ENCODE data around the gene TANGO6.
A peak's percentile ranks its signal among the peaks of the same experiment; 100 is the strongest.
"Not testable (repeated sequence)": the region's sequence is repeated elsewhere in the genome, so short reads cannot be mapped to it uniquely, and the experiment has no call there.

Gene TANGO6

DNA sequence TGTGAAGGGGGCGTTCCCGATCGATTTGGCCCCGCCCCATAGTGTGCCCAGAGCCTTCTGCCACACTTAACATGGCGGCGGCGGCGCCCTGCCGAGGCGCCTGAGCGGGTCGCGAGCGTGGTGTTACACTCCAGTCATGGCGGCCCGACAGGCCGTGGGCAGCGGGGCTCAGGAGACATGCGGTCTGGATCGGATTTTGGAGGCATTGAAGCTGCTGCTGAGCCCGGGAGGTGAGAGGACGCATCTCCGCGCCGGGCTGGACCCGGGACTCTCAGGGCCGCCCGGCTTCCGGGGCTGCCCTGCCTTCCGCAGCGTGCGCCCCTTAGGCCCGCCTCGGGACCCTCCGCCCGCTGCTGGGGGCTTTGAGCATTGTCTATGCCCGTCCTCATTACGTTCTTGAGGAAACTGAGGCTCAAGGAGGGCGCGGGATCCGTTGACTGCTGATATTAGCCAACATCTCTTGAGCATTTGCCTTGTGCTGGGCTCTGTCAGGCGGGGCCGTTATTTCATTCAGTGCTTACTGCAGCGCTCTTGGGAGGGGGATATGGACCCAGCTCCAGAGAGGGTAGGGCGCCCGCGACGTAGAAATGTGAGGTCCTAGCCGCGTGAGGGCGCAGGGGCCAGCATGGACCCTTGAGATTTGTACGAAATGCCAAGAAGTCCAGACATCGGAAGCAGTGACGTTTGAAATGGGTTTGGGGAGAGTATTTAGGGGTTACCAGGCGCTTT lies at the start of gene TANGO6:
Gene TANGO6, plus strand, starts transcription at position 50 of the 729 bp plus-strand sequence. Its CDS starts 87 bp downstream, at position 137.
- peak; percentile 49 for DNase-seq

DNA sequence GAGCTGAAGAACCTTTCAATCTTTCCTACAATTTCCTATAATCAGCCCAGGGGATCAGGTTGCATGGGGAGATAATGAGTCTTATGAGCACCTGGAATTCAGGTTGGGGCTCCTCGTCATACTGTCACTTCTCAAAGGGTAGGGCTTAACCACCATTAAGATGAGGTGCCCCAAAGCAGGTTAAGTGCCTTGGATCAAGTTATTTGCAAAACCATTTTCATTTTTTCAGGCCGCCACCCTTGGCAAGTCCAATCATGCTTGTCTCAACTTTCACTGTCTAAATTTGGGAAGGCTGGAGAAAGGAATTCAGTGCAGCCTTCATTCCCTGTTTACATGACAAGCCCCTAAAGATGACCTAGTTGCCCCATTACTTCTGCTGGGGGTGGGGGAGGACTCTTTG lies 44.9 kb upstream of the TANGO6 start:
- DNase-seq: peak; percentile 45

DNA sequence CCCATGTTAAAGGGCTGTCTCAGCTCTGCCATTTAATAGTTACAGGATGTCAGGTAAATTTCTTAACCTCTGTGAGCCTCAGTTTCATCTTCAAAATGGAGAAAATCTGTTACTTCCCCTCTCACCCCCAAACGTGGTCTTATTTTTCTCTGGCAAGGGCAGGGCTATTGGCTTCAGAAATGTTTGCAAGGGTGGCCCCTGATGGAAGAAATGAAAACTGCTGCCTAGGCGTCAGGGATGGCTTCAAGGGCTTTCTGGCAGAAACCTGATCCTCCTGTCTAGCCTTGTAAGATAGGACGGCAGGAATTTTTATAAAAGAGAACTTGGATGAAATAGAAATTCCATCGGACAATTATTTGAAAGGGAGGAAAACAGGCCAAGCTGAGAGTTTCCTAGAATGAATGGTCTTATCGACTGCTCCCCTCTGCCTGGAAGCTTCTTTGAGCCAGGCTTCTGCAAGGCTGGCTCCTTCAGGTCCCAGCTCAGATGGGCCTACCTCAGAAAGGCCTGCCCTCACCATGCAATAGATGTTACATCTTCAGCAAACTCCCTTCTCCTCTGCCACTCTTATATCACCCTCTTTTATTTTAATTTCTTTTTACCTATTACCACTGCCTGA lies 43.0 kb upstream of the TANGO6 start:
- DNase-seq: peak; percentile 49

DNA sequence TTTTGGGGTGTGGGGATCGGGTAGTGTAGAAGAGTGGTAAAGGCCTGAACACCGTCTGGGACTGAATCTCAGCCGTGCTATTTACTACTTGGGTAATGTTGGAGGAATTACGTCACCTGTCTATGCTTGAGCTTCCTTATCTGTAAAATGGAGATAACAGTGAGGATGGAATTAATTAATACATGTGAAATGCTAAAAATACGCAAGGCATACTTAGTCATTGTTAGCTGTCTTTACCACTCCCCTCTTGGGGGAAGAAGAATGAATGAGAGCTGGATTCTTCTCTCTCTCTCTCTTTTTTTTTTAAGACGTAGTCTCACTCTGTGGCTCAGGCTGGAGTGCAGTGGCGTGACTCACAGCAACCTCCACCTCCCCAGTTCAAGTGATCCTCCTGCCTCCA lies 41.1 kb upstream of the TANGO6 start:
- no peak for DNase-seq

DNA sequence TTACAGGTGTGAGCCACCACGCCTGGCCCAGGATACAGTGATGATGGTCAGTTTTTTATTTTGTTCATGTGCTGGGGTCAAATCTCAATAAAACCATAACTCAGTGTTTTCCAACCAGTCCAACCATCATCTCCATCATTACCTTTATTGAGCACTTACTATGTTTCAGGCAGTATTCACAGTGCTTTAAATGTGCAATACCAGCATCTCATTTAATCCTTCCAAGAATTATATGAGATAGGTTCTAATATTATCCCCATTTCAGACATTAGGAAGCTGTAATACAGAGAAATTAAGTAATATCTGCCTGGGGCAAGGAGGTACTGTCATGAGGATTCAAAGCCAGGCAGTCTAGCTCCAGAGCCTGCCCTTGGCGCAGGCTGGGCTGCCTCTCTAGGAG lies 36.9 kb upstream of the TANGO6 start:
- no peak for DNase-seq

DNA sequence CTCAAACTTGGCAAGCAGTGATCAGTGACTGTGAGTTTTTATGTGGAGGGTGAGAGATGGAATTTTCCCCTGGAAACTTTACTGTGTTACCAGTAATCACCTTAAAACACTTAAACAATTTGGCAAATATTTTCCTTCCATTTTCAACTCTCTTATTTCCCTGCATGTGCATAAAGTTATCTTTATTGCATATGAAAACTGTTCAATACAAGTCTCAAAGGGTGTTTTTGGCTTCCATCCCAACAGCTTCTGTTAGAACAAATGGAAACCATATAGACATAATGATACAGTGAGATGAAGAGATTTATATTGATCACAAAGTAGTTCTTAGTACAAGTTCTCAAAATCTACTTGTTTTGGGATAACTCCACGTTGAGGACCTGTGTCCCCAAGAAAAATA lies 36.4 kb upstream of the TANGO6 start:
- DNase-seq: no peak

DNA sequence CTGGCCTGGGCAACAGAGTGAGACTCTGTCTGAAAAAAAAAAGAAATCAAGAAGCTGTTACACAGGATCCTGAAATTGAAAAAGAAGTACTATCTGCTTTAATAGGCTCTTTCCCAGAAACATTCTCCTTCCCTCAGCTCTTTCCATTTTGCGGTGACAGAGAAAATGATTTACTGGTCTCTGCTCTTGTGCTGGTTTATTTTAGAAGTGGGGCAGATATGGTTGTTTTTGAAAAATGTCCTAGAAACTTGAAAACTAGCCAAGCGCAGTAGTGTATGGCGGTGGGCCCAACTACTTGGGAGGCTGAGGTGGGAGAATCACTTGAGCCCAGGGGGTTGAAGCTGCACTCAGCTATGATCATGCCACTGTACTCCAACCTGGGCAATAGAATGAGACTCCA lies 28.8 kb upstream of the TANGO6 start:
- DNase-seq: no peak

DNA sequence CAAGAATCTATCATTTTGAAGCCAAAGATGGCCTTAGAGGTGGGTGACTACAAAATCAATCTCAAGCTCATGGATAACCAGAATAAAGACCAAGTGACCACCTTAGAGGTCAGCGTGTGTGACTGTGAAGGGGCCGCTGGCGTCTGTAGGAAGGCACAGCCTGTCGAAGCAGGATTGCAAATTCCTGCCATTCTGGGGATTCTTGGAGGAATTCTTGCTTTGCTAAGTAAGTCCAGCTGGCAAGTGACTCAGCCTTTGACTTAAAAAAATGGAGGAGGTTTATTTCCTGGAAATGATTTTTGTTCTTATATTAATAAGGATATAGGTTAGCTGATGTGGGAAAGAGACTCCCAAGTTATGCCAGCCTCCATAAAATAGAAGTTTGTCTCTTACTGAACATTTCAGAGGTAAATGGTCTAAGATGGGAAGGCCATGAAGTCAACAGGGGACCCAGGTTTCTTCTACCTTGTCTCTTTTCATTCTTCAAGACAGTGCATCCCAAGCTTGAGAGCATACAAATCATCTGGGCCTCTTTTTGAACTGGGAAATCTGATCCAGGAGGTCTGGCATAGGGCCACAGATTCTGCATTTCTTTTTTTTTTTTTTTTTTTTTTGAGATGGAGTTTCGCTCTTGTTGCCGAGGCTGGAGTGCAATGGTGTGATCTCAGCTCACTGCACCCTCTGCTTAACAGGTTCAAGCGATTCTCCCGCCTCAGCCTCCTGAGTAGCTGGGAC lies 19.8 kb upstream of the TANGO6 start:
- no peak for DNase-seq

DNA sequence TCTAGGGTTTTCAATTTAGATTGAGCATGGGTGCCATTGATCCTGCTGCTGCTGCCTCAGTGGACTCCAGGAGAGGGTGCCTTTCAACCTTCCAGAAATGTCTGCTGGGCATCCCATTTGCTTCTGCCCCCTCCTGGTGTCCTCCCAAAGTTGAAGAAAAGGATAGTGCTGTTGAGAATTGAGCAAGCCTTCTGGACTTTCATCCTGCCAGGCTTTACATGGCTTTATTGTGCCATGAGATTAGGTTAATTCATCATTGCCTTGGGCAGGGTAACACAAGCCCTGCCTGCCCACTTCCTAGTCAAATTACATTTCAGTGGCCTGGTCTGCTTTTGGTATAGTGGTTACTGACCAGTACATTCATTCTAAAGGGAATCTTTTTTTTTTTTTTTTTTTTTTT lies 17.9 kb upstream of the TANGO6 start:
- DNase-seq: no peak

DNA sequence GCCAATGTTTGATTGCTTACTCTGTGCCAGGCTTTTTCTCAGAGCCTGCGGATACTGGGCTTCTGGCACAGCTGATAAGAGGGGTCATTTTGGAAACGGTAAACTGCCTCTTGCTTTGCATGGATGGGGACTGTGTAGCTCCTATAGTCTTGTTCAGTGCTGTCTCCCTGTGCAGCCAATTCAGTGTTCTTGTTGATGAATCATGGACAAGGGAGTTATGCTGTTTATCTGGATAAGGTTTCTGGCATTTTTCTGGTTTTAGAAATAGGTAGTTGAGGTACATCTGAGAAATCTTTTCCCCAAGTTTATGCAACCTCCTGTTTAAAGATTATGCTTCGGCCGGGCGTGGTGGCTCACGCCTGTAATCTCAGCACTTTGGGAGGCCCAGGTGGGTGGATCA lies 16.7 kb upstream of the TANGO6 start:
- no peak for DNase-seq

DNA sequence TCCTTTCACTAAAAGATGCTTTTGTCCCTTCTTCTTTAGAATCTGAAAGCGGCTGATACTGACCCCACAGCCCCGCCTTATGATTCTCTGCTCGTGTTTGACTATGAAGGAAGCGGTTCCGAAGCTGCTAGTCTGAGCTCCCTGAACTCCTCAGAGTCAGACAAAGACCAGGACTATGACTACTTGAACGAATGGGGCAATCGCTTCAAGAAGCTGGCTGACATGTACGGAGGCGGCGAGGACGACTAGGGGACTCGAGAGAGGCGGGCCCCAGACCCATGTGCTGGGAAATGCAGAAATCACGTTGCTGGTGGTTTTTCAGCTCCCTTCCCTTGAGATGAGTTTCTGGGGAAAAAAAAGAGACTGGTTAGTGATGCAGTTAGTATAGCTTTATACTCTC lies 10.1 kb upstream of the TANGO6 start:
- DNase-seq: no peak

DNA sequence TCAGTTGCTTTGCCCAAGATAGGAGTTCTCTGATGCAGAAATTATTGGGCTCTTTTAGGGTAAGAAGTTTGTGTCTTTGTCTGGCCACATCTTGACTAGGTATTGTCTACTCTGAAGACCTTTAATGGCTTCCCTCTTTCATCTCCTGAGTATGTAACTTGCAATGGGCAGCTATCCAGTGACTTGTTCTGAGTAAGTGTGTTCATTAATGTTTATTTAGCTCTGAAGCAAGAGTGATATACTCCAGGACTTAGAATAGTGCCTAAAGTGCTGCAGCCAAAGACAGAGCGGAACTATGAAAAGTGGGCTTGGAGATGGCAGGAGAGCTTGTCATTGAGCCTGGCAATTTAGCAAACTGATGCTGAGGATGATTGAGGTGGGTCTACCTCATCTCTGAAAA lies 8.8 kb upstream of the TANGO6 start:
- no peak for DNase-seq

DNA sequence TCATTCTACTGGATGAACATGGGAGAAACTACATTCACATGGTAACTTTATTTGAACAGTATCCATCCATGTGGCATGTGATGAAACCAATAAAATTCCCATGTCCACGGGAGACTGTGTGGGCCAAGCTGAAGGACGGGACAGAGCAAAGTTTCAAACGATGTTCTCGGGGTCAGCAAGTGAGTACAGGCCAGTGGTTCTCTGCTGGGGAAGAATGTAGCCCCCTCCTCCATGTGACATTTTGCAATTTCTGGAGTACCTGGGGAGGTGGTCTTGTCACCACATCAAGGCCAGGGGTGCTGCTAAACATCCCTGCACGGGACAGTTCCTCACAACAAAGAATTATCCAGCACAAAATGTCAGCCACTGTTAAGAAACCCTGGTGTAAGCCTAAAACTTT lies 7.4 kb upstream of the TANGO6 start:
- DNase-seq: no peak

DNA sequence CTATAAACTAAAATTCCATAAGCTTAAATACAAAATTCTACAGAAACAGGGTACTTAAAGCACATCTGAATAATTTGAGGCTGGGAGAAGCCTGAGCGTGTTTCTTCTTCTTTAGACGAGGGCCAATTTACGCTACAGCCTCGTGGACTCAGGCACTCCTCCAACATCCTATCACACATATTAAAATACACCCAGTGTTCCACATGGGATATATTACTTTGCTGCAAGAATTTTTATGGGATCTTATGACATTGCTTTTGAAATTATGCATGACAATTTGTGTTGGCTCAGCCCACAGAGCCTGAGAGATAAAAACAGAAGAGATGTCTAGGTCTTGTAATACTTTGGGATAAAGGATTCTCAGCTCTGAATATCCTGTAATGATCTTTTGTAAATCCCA lies 3.5 kb upstream of the TANGO6 start:
- no peak for DNase-seq

DNA sequence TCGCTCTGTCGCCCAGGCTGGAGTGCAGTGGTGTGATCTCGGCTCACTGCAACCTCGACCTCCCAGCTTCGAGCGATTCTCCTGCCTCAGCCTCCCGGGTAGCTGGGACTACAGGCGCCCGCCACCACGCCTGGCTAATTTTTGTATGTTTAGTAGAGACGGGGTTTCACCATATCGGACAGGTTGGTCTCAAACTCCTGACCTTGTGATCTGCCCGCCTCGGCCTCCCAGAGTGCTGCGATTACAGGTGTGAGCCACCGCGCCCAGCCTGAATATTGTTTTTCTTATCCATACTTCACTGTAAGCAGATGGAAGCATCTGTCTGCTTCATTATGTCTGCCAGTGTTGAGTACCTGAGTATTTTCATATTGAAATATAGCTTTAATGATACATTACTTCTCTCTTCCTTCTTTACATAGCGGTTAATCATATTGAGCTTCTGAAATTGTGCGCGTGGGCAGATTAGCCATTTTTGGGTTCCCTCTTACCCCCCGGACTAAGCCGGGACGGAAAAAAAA lies 308 bp upstream of the TANGO6 start:
- DNase-seq: not testable (repeated sequence)

DNA sequence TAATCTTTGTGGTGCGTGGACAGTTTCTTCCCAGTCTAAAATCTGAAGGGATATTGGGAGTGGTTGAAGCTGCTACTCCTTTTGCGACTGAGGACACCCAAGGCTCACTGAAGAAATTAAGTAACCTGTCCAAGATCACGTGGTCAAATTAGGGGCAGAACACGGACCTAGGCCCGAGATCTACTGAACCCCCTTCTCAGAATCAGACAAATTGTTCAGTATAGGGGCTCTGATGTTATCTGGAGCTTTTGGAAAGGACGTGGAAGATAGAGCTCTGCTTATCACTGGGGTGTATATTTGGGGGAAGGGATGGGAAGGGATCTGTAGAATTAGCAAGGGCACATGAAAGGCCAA lies 857 bp downstream of the TANGO6 start:
- no peak for DNase-seq

DNA sequence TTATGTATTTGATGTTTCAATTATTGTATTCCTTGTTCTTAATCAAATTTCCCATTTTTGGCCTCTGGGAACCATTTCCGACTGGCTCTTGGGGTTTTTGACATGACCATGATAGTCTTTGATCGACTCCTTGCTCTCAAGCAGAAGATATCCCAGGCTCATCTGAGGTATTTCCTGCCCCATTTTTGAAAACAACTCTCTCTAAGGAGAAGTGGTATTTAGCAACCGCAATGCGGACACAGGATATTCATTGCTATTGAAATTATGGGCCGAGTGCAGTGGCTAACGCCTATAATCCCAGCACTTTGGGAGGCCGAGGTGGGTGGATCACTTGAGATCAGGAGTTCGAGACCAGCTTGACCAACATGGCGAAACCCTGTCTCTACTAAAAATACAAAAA lies 5.5 kb downstream of the TANGO6 start:
- DNase-seq: no peak

DNA sequence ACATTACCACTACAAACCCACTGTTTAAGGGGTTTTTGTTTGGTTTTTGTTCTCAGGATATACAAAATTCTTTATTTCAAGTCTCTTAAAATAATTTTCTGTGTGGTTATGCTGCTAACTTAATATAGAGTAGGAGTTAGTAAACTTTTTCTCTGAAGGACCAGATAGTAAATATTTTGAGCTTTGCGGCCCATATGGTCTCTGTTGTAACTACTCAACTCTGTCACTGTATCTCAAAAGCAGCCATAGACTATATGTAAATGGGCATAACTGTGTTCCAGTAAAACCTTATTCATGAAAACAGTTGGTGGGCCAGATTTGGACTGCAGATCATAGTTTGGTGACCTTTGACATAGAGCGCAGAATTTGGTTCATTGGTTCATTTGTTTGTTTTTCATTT lies 7.2 kb downstream of the TANGO6 start:
- DNase-seq: no peak

DNA sequence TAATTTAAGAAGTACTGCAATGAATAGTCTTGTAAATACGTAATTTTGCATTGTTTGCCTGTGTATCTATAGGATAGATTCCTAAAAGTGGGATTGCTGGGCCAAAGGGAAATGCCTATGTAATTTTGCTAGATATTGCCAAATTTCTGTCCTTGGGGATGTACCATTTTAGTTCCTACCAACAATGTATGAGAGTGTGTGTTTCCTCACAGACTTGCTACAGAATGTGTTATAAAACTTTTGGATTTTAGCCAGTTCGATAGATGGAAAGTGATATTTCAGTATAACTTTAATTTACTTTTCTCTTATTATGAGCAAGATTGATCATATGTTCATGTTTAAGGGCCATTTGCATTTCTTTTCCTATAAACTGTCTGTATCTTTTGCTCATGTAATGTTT lies 8.3 kb downstream of the TANGO6 start:
- no peak for DNase-seq

DNA sequence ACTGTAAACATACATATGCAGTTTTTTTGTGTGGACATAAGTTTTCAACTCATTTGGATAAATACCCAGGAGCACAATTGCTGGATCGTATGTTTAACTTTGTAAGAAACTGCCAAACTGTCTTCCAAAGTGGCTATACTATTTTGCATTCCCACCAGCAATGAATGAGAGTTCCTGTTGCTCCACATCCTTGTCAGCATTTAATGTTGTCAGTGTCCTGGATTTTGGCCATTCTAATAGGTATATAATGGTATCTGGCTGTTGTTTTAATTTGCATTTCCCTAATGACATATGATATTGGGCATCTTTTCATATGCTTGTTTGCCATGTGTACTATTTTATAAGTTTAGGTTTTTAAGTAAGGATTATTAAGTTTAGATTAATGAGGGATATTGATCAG lies 14.1 kb downstream of the TANGO6 start:
- DNase-seq: no peak

DNA sequence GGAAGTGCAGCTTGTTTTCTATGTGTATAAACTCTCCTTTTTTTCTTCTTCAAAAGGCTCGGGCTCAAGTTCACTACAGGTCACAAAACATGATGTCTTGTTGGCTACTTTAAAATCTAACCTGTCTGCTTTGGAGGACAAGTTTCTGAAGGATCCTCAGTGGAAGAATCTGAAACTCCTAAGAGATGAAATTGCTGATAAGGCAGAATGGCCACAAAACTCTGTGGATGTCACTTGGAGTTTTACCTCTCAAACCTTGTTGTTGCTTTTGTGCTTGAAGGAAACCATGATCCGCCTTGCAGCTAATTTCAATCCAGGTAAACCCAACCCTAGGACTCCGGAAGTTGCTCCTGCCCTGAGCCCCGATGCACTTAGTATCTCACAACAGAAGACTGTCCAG lies 16.5 kb downstream of the TANGO6 start:
- DNase-seq: no peak

DNA sequence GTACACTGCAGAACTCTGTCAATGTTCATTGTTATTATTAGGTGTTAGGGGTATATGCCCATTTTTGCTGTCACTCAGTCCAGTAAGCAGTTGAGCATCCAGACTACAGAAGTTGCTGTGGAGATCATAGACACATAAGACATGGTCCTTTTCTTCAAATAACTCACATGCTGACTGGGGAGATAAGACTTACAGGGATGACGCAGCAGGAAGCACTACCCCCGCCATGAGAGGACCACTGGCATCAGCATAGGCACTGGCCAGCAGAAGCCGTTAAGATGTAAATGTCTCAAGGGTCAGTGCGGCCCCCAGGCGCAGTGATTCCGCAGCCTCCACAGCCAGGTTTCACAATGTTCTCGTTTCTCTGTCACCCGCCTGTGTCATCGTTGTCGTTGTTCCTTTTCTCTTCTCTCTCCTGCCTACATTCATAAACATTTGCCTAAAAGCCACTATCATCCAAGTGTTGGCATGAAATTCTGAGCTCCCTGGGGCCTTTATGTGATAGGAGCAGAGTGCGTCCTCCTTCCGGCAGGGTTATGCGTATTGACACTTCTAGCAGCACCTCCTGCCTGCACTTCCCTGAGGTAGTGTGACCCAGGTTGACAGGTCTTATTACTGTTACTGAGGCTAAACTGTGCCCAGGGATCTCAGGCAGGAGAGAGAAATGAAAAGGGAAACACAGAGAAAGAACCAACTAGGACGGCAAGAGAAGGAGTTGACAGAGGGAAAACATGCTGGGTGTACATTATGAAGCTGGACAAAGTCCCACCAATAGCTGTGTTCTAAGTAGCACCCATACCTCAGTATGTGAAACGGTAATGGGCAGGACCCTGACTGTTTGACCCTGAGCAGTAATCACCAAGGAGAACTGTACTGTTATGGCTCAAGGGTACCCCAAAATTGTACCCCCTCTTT lies 17.9 kb downstream of the TANGO6 start:
- DNase-seq: no peak

DNA sequence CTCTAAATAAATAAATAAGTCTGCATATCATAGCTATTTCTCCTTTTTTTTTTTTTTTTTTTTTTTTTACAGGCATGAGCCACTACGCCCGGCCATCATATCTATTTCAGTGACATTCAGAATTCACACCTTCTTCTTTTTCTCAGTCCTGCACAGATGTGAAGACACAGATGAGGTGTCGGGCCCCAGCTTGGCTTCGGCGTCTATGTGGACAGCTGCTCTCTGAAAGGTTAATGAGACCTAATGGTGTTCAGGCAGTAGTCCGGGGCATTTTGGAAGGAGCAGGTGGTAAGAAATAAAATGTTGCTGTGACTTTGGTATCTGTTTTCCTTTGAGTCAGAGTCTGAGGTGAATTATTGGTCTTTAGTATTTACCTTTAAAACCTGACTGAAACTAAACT lies 23.6 kb downstream of the TANGO6 start:
- no peak for DNase-seq

Measured in NCI-H1105 (cell line).